Measurements from ENCODE around the gene CPLX3.
"Not testable (repeated sequence)": the region's sequence is repeated elsewhere in the genome, so short reads cannot be mapped to it uniquely, and the experiment has no call there.

CPLX3 gene

GRCh38 chr15:74826364-74826819 lies at the start of gene CPLX3:
Gene CPLX3, plus strand, starts transcription at chr15:74826627. Its CDS starts 77 bp downstream, at chr15:74826704.
- DNase-seq (ENCODE audit: low spot score), result peak; percentile 54

- no peak for DNase-seq (ENCODE audit: low spot score)
Observed at GRCh38 chr15:74776821-74777768, 49.3 kb upstream of the CPLX3 start.

GRCh38 chr15:74777769-74778598 lies 48.4 kb upstream of the CPLX3 start:
- peak; percentile 67 for DNase-seq (ENCODE audit: low spot score)

- DNase-seq (ENCODE audit: low spot score), result no peak
Observed at GRCh38 chr15:74778599-74778970, 47.8 kb upstream of the CPLX3 start.

GRCh38 chr15:74779162-74779648 lies 47.2 kb upstream of the CPLX3 start:
- DNase-seq (ENCODE audit: low spot score), result no peak

- DNase-seq (ENCODE audit: low spot score), result no peak
Observed at GRCh38 chr15:74780523-74781430, 45.6 kb upstream of the CPLX3 start.

- peak; percentile 92 for DNase-seq (ENCODE audit: low spot score)
Observed at GRCh38 chr15:74781431-74782258, 44.8 kb upstream of the CPLX3 start, which contains the start of gene CSK. Gene CSK, plus strand, starts transcription at chr15:74782080. Its CDS starts 16,218 bp downstream, at chr15:74798298.

- peak; percentile 48 for DNase-seq (ENCODE audit: low spot score)
Observed at GRCh38 chr15:74782259-74783071, 44.0 kb upstream of the CPLX3 start.

GRCh38 chr15:74783072-74783807 lies 43.2 kb upstream of the CPLX3 start:
- DNase-seq (ENCODE audit: low spot score), result no peak

GRCh38 chr15:74783808-74784175 lies 42.6 kb upstream of the CPLX3 start:
- DNase-seq (ENCODE audit: low spot score), result no peak

- DNase-seq (ENCODE audit: low spot score), result no peak
Observed at GRCh38 chr15:74784426-74785193, 41.8 kb upstream of the CPLX3 start.

GRCh38 chr15:74785194-74786032 lies 41.0 kb upstream of the CPLX3 start:
- DNase-seq (ENCODE audit: low spot score), result no peak

- not testable (repeated sequence) for DNase-seq (ENCODE audit: low spot score)
Observed at GRCh38 chr15:74786081-74786480, 40.3 kb upstream of the CPLX3 start.

- DNase-seq (ENCODE audit: low spot score), result no peak
Observed at GRCh38 chr15:74786551-74787165, 39.8 kb upstream of the CPLX3 start.

- peak; percentile 94 for DNase-seq (ENCODE audit: low spot score)
Observed at GRCh38 chr15:74787251-74788041, 39.0 kb upstream of the CPLX3 start.

Data from HuH-7 (cell line).